ENCODE results near the gene WSCD2.

The WSCD2 gene

GRCh38 chr12:108129017-108129812 is at the start of gene WSCD2:
Gene WSCD2, plus strand, starts transcription at chr12:108129288. Its CDS starts 66,545 bp downstream, at chr12:108195833.
- FAIRE-seq (no peak), DNase-seq (ENCODE audit: insufficient read length, low spot score) (no peak)
- no peak for TF ChIP-seq POLR2A (IDR thresholded peaks at IDR 0.05; ENCODE audit: low read depth, low read length)

GRCh38 chr12:108079721-108080120 is 49.4 kb upstream of the WSCD2 start:
- DNase-seq (ENCODE audit: insufficient read length, low spot score) = no peak
- TF ChIP-seq POLR2A (IDR thresholded peaks at IDR 0.05; ENCODE audit: low read depth, low read length) = no peak
- FAIRE-seq = no peak

- TF ChIP-seq POLR2A (IDR thresholded peaks at IDR 0.05; ENCODE audit: low read depth, low read length) = no peak
- no peak for FAIRE-seq
- no peak for DNase-seq (ENCODE audit: insufficient read length, low spot score)
Observed at GRCh38 chr12:108080363-108080762, 48.7 kb upstream of the WSCD2 start.

GRCh38 chr12:108082485-108082884 is 46.6 kb upstream of the WSCD2 start:
- FAIRE-seq (no peak), DNase-seq (ENCODE audit: insufficient read length, low spot score) (no peak)
- no peak for TF ChIP-seq POLR2A (IDR thresholded peaks at IDR 0.05; ENCODE audit: low read depth, low read length)

GRCh38 chr12:108087900-108088299 is 41.2 kb upstream of the WSCD2 start:
- no peak for TF ChIP-seq POLR2A (IDR thresholded peaks at IDR 0.05; ENCODE audit: low read depth, low read length)
- no peak for DNase-seq (ENCODE audit: insufficient read length, low spot score)
- no peak for FAIRE-seq

GRCh38 chr12:108090107-108090899 is 38.8 kb upstream of the WSCD2 start:
- TF ChIP-seq POLR2A (IDR thresholded peaks at IDR 0.05; ENCODE audit: low read depth, low read length) = no peak
- FAIRE-seq (no peak), DNase-seq (ENCODE audit: insufficient read length, low spot score) (no peak)

GRCh38 chr12:108090932-108091678 is 38.0 kb upstream of the WSCD2 start:
- no peak for FAIRE-seq
- no peak for TF ChIP-seq POLR2A (IDR thresholded peaks at IDR 0.05; ENCODE audit: low read depth, low read length)
- DNase-seq (ENCODE audit: insufficient read length, low spot score) = no peak

DNA sequence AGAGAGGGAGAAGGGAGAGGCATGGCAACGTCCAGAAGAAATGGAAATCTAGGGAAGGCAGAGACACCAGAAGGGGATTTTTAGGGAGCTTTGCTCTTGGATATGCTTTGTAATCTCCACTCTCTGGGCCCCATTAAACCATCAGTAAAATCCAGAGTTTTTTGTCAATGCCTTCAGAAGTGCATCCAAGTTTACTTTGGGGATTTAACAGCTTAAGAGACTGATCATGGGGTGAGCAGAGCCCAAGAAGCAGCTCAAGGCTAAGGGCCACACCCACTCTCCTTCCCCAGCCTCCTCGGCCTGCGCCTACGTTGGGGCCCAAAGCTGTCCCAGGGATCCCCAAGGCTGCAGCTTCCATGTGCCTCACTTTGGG is 37.4 kb upstream of the WSCD2 start:
- FAIRE-seq = no peak
- DNase-seq (ENCODE audit: insufficient read length, low spot score) = no peak
- TF ChIP-seq POLR2A (IDR thresholded peaks at IDR 0.05; ENCODE audit: low read depth, low read length) = no peak

GRCh38 chr12:108093209-108093608 is 35.9 kb upstream of the WSCD2 start:
- DNase-seq (ENCODE audit: insufficient read length, low spot score) = no peak
- no peak for TF ChIP-seq POLR2A (IDR thresholded peaks at IDR 0.05; ENCODE audit: low read depth, low read length)
- no peak for FAIRE-seq

DNA sequence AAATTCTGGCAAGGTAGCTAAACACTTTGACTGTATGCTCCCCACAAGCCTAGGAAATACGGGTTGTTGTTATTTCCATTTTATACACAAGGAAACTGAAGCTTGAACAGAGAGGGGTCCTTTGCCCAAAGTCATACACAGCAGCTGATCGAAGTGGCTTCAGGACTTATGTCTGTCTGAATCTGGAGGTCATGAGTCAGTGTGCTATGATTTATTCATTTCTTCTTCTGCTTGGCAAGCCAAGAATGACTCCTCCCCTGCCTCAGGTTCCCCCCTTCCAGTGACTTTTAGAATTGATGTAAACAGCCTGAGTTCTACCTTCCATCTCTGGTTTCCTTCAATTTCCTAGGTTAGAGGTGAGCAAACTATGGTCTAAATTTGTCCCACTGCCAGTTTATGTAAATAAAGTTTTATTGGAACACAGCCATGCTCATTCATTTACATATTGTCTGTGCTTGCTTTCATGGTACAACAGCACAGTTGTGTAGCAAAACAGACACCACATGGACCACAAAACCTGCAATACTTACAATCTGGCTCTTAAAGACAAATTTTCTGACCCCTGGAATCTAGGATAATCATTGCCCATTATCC is 34.9 kb upstream of the WSCD2 start:
- TF ChIP-seq POLR2A (IDR thresholded peaks at IDR 0.05; ENCODE audit: low read depth, low read length) = no peak
- no peak for FAIRE-seq
- no peak for DNase-seq (ENCODE audit: insufficient read length, low spot score)

GRCh38 chr12:108097160-108097911 is 31.8 kb upstream of the WSCD2 start:
- TF ChIP-seq POLR2A (IDR thresholded peaks at IDR 0.05; ENCODE audit: low read depth, low read length) = no peak
- no peak for FAIRE-seq
- no peak for DNase-seq (ENCODE audit: insufficient read length, low spot score)

DNA sequence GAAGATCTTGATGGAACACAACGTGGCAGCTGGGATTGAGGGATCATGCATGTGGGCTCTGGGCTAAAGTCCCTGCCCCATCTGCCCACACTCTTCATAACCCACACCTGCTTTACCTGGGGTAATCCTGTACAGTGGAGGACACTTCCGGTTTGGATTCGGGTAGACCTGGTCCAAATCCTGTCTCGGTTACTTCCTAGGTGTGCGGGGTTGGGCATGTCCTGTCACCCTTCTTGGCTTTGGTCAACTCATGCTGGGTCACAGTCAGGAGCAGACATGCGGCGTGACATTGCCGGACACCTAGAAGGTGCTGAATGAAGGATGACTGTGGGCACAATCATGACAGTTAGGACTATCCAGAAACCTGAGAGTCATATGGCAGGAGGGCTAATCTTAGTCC is 30.7 kb upstream of the WSCD2 start:
- TF ChIP-seq POLR2A (IDR thresholded peaks at IDR 0.05; ENCODE audit: low read depth, low read length) = no peak
- DNase-seq (ENCODE audit: insufficient read length, low spot score) (no peak), FAIRE-seq (no peak)

DNA sequence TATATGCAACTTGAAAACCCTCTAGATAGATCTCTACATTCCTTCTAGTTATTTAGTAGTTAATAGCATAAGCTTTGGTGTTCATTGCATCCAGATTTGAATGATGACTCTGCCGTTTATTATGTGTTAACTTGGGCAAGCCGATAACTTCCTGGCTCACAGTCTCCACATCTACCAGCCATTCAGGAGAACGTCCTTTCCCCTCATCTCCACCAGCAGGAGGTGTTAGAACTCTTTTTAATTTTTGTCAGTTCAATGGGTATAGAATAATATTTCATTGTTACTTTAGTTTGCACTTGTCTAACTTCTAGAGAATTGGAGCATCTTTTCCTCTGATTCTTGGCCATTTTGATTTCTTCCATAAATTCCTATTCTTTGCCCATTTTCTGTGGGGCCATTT is 30.0 kb upstream of the WSCD2 start:
- no peak for DNase-seq (ENCODE audit: insufficient read length, low spot score)
- TF ChIP-seq POLR2A (IDR thresholded peaks at IDR 0.05; ENCODE audit: low read depth, low read length) = no peak
- no peak for FAIRE-seq
